GM12874 (cell line): ENCODE data around the gene PDE1C.

Experiments used
- CTCF ChIP-seq: IDR thresholded peaks from 2 replicates; pipeline ENCODE4 v1.5.1; 2011; ENCODE audit warnings: low read depth, mild to moderate bottlenecking, control low read depth, low read length, moderate library complexity; ENCODE audit not compliant: insufficient read depth

PDE1C gene

GRCh38 chr7:31926991-31927584, 143.1 kb downstream of the PDE1C start:
- TF ChIP-seq CTCF = no peak

DNA sequence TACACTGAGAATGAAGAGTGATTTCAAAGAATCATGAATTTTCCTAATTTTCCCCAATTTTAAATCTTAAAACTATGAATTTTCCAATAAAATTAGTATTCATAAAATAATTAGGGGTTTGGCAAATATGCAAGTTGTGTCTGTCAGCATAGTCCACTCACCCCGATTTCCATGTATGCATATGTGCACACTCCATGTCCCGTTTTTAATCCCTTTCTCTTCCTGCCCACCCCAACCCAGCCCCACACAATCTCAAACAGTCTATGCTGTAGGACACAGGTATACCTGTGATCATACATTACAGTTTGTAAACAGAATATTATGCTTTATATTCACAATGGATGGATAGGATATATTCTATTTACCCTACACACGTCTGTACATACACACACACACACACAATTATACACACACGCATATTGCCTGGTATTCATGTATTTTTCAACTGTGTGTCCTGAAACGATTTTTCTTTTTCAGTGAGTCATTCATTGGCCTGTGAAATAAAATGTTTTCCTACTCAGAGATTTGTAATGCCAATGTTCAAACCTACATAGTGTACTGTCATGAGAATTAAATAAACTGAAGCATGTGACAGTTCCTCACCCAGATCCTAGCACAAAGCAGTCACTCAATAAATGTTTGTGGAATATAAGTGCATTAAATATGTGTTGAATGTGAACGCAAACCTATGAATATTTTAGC, 144.3 kb downstream of the PDE1C start:
- TF ChIP-seq CTCF = no peak

DNA sequence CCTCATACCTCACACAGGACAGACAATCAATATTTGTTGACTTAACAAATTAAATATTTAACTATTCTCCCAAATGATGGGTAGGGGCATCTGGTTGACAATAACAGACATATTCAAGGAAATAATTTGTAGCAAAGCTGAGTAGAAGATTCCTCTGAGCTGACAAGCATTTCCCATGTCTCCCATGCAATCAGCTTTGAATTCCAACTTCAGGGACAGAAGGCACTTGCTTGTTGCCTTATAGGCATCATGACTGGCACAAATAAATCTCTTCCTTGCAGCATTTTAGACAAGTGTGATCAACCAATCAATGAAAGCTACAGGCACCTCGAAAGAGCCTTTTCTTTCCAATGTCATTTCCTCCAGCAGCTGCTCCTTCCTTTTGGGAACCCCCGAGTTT, 146.0 kb downstream of the PDE1C start:
- TF ChIP-seq CTCF = no peak

- TF ChIP-seq CTCF = no peak
These were observed 147.4 kb downstream of the PDE1C start for GRCh38 chr7:31922848-31923247.

GRCh38 chr7:31921047-31921446, 149.2 kb downstream of the PDE1C start:
- TF ChIP-seq CTCF = no peak

- no peak for TF ChIP-seq CTCF
These were observed 150.4 kb downstream of the PDE1C start for GRCh38 chr7:31919678-31920369.

DNA sequence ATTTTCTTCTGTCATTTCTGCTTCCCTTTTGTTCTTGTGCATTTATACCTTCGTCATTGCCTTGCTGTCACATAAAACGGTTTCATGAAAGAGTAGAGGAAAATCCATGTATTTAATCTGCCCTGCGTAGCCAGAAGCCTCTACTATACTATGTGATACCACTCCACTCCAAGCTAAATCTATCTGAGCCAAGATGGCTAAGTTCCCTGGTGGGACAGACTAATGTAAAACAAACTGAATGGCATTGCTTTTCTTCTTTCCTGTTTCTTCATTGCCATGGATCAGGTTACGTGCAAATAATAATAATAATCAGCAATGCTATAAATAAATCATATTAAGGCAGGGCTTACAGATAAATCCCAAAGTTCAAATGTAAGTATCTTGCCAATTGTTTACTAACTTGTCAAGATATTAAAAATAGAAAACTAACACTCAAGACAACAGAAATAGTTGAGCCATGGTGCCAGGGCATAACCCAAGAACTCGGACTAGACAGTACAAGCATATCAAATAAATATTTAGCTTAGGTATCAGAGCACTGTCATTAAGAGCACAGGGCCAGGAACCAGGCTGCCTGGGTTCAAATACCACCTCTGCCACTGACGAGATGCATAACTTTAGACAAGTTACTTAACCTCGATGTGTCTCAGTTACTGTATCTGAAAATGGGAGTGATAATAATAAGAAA, 151.4 kb downstream of the PDE1C start:
- no peak for TF ChIP-seq CTCF
